Anterior cingulate cortex (tissue), 58 donors: ENCODE data around the gene SAXO2.
A peak's percentile ranks its signal among the peaks of the same experiment; 100 is the strongest.
"Not testable (repeated sequence)": the region's sequence is repeated elsewhere in the genome, so short reads cannot be mapped to it uniquely, and the experiment has no call there.

Experiments used
- DNase-seq, 58 donors: peaks; one replicate each; lab custom pipeline; 2025; lab: John Stamatoyannopoulos, UW

The SAXO2 gene

GRCh38 chr15:82262422-82263026 is at the start of gene SAXO2, which contains the start of gene EFL1:
SAXO2 (plus strand) TSS chr15:82262818; CDS start chr15:82262880, 62 bp downstream.
EFL1 (minus strand) TSS chr15:82262734; CDS start chr15:82261778, 956 bp downstream.
- DNase-seq: peak; percentile 41 to 95 (median 88)

- DNase-seq: not testable (repeated sequence)
Observed at GRCh38 chr15:82216092-82216491, 46.5 kb upstream of the SAXO2 start.

GRCh38 chr15:82221535-82221934 is 41.1 kb upstream of the SAXO2 start:
- peak in 6 of 58 donors; percentile 0 to 15 (median 8) for DNase-seq

- no peak for DNase-seq
Observed at GRCh38 chr15:82228750-82229149, 33.9 kb upstream of the SAXO2 start.

GRCh38 chr15:82231233-82231632 is 31.4 kb upstream of the SAXO2 start:
- no peak for DNase-seq

GRCh38 chr15:82231842-82232241 is 30.8 kb upstream of the SAXO2 start:
- no peak for DNase-seq

GRCh38 chr15:82237944-82238534 is 24.6 kb upstream of the SAXO2 start:
- DNase-seq: not testable (repeated sequence)

GRCh38 chr15:82239685-82240391 is 22.8 kb upstream of the SAXO2 start:
- no peak for DNase-seq

GRCh38 chr15:82241836-82242499 is 20.6 kb upstream of the SAXO2 start:
- DNase-seq: not testable (repeated sequence)

- DNase-seq: not testable (repeated sequence)
Observed at GRCh38 chr15:82243644-82244043, 19.0 kb upstream of the SAXO2 start.

GRCh38 chr15:82245956-82246355 is 16.7 kb upstream of the SAXO2 start:
- not testable (repeated sequence) for DNase-seq

- not testable (repeated sequence) for DNase-seq
Observed at GRCh38 chr15:82248261-82248660, 14.4 kb upstream of the SAXO2 start.

- DNase-seq: peak in 8 of 58 donors; percentile 3 to 51 (median 27)
Observed at GRCh38 chr15:82261566-82262421, 824 bp upstream of the SAXO2 start.

GRCh38 chr15:82263350-82263749 is 732 bp downstream of the SAXO2 start:
- DNase-seq: no peak

GRCh38 chr15:82267137-82267536 is 4.5 kb downstream of the SAXO2 start:
- not testable (repeated sequence) for DNase-seq

GRCh38 chr15:82268454-82268853 is 5.8 kb downstream of the SAXO2 start:
- DNase-seq: not testable (repeated sequence)

GRCh38 chr15:82272154-82272553 is 9.5 kb downstream of the SAXO2 start:
- DNase-seq: no peak

- DNase-seq: no peak
Observed at GRCh38 chr15:82275410-82275809, 12.8 kb downstream of the SAXO2 start.

- DNase-seq: not testable (repeated sequence)
Observed at GRCh38 chr15:82281276-82281675, 18.7 kb downstream of the SAXO2 start.

- DNase-seq: not testable (repeated sequence)
Observed at GRCh38 chr15:82282386-82282785, 19.8 kb downstream of the SAXO2 start.
